GM19467 (cell line): ENCODE data around the gene BHMT.

Source experiments
- ATAC-seq: cut with Tn5 transposase; IDR thresholded peaks from one replicate; pipeline ENCODE4 v1.9.1; 2021; ENCODE audit warnings: mild to moderate bottlenecking, moderate library complexity; ENCODE audit not compliant: unreplicated experiment

Gene BHMT, protein sequence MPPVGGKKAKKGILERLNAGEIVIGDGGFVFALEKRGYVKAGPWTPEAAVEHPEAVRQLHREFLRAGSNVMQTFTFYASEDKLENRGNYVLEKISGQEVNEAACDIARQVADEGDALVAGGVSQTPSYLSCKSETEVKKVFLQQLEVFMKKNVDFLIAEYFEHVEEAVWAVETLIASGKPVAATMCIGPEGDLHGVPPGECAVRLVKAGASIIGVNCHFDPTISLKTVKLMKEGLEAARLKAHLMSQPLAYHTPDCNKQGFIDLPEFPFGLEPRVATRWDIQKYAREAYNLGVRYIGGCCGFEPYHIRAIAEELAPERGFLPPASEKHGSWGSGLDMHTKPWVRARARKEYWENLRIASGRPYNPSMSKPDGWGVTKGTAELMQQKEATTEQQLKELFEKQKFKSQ

DNA sequence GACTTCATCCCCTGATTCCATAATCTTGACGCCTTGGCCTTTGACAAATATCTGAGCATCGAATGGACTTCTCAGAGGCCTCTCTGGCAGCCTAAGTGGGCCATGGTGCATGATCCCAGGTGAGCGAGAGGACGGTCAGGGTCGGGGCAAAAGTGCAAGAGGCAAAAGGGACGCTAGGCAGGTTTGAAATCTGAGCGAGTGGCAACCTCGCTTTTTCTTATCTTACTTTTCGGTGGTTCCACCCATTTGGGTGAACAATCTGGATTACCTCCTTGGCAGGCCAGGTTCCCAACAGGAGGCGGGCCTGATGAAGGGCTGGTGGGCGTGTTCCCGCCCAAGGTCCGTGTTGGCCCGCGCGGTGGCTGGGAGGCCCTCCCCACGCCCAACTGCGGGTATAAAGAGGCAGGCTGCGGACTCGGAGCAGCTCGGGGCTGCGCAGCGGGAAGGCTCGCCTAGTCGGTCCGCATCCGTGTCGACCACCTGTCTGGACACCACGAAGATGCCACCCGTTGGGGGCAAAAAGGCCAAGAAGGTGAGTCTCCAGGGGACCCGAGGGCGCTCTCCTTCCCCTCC, at the start of gene BHMT:
TSS of gene BHMT (plus strand) at position 423 of the 573 bp plus-strand sequence. CDS start at position 500, 77 bp downstream.
- no peak for ATAC-seq

DNA sequence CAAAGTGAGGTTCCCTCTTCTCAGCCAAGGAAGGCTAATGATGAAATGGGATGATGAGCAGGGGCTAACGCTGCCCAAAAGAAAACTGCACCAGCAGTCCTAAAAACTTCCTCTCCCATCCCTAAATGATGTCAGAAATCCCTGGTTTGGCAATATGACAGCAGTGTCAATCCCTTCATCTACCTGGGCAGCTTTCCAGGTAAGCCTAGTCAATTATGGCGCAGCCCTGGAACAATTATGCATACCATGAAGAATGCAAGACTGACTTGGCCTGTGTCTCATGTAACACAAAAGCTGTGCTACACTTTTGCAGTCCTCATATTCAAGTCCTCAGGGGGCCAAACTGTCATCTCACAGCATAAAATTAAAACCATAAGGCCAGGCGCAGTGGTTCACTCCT, 49.2 kb upstream of the BHMT start:
- no peak for ATAC-seq

DNA sequence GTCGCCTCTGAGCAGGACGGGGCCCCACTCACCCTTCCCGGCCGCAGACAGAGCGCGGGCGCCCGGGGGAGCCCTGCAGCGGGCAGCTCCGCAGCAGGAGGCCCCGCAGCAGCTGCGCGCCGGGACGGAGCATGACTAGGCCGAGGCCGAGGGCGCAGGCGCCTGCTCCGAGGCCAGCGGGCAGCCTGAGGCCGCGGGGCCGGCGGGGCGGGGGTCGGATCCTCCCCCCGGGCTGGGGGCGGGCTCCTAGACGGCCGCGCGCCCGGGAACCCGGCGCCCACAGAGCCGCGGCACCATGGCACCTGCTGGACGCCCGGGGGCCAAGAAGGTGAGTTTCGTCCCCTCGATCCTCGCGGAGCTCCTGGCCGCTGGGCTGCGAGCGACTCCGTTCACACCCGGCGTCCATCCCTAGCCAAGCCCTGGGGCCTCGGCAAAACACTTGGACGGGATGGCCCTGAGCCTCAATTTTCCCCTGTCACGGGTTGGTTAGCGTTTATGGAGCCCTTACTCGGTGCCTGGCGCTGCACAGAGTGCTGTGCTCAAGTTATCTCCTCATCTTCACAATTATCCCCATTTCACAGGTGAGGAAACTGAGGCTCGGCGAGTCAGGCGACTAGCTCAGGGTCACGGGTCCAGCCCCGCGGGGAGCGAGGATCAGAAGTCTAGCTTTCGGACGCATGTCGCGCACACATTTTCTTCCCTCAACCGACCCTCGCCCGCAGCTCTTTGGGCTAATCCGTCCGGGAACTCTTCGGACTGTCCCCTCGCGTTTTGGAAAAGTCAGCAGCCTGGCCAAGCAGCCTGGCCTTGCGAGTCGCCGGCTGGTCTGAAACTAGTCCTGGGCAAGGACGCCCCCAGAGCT, 41.9 kb upstream of the BHMT start, which contains the start of the genes BHMT2 and DMGDH:
TSS of gene BHMT2 (plus strand) at position 280 of the 862 bp plus-strand sequence. CDS start at position 296, 16 bp downstream.
TSS of gene DMGDH (minus strand) at position 187 of the 862 bp plus-strand sequence. CDS start at position 133, 54 bp downstream.
- ATAC-seq: no peak

DNA sequence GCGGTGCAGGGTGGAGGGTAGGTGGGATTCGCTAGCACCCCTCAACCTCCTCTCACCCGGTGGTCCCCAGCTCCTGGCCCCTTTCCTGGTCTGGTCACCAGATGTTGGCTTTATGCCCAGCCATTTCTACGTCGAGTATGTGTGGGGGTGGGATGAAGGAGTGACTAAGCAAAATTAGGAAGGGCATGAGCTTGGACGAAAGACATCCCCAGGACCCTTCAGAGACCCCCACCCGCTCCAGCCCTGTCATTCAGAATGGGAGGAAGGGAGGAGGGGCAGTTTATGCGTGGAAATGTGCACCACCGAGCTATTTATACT, 41.3 kb upstream of the BHMT start:
- ATAC-seq: no peak

DNA sequence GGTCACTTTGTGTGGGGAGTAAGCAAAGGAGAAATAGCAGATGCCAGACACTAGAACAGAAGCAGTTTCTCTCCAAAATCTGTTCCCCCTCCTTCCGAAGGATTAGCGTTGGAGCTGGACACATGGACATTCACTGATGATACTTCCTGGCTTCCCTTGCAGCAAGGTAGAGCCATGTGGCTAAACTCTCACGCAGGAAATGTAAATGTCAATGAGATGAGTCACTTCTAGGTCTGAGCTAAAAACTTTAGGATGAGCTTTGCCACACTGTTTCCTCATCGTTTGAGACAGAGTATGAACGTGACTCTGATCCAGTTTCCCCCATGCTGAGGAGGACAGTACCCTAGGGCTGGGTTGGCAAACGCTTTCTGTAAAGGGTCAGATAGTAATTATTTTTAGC, 37.0 kb upstream of the BHMT start:
- ATAC-seq: no peak

DNA sequence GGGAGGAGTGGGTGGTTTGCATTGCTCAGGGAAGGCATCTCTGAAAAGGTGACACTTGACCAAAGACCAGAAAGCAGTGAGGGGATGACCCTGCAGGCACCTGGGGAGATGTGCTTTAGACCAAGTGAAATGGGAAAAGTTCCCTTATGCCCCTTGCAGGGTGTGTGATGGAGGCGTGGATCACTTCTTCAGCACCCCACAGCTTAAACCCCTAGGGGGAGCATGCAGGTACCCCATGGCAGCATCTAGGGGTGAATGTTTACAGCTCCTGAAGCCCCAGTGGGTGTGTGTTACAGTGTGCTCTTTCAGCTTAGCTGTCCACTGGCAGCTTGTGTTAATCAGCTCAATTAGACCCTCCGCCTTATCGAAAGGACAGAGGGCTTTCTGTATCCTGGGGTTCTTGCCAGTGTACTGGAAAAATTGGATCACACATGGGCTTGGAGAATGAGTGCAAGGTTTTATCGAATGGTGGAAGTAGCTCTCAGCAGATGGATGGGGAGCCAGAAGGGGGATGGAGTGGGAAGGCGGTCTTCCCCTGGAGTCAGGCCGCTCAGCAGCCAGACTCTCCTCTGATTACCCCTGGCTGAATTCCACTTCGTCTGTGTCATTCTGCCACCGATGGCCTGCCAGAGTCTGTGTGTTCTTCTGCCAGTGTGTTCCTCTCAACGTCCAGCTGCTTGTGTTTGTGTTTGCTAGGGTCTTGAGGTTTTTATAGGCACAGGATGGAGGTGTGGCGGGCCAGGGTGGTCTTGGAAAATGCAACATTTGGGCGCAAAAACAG, 35.8 kb upstream of the BHMT start:
- no peak for ATAC-seq

DNA sequence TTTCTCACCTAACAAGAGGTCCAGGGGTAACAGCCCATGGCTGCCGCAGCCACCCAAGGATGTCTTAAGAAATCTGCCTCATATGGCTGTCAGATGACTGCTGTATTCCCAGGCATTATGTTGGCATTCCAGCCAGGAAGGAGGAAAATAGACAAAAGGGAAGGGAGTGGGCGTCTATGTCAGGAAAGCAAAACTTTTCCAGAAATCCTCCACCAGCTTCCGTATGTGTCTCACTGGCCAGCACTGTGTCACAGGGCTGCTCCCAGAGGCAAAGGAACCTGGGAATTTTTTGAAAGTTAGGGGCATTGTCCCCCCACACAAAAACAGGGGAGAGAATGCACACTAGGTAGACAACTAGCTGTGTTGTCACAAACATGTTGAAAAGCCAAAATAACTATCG, 34.8 kb upstream of the BHMT start:
- no peak for ATAC-seq

DNA sequence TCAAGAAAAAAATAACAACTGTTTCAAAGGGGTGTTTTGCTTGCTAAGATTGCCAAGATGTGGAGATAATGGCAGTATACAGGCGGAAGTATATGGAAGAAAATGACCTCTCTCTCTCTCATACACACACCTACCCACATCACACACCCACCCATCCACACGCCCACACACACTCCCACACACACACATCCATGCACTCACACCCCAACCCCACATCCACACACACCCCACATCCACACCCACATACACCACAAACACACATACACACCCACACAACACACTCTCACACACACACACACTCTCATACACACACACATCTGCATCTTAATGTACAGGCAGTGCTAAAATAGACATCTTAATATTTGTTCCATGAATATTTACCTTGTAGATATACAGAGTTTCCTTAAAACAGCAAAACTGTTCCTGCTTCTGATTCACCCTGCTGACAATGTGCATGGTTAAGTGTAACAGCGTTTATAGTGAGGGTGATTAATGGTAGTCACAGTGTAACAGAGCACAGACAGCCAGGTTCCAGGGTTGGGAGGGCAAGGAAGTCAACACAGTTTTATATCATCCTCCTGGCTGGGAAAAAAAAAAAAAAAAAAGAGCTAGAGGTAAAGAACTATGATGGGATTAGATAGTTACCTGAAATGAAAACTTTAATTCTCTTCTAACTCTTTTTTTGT, 33.8 kb upstream of the BHMT start:
- ATAC-seq: no peak

DNA sequence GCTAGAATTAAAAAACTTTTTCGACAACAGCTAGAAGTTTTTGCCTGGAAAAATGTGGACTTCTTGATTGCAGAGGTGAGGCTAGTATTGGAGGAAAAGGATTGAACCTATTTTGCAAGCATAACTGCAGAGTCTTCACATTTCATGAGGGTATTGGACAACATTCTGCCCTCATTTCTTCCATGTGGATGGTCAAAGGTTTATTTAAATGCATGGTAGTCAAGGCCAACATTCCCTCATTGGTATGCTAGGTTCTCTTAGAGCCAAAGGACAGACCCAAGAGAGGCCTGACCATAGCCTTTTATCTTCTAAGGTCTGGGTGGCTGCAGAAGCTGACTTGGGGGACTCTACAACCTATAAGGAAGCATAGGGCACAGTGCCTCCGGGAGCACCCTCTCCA, 30.8 kb upstream of the BHMT start:
- no peak for ATAC-seq

DNA sequence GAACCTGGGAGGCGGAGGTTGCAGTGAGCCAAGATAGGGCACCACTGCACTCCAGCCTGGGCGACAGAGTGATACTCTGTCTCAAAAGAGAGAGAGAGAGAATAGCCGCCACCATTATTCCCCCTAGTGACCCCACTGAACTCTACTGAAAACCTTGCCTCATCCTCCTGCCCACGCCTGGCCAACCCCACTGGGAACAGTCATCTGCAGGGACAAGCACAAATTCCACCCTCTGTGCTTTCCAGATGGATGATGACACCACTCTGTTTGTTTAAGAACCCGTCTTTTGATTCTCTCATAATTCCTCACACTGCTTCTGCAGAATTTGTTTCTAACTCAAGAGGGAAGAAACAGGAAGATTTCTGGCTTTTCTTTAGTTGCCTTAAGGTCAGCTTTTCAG, 29.8 kb upstream of the BHMT start:
- no peak for ATAC-seq

DNA sequence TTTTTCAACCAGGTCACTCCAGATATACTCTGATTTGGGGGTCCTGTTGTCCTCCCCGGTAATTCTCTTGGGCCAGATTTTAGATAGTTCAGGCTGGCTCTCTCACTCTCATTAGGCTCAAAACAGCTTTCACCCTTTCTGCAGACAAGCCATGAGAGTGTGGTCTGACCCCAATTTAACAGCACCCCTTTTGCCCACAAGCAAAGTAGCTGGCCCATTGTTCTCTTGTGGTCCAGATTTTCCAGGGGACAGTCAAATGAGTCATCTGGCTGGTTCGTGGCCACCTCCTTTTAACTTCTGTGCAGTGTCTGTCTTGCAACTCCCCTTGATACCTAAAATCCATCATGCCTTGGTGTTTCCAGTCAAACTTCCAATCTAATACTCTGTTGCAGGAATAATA, 25.5 kb upstream of the BHMT start:
- ATAC-seq: no peak

DNA sequence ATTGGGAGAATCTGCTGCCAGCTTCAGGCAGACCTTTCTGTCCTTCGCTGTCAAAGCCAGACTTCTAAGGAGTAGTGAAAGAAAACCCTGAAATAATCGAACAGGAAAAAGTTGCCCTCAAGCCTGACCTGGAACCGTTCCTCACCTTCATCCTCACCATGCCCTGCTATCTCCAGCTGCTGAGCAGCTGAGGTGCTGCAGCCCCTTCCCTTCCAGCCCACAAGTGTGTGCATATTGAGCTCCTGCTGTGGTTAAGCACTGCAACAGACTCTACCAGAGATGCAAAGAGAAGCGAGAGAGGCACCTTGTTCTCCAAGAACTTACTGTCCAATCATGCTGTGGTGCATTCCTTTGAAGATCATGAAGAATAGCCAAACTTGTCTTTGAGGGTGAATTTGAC, 23.1 kb upstream of the BHMT start:
- ATAC-seq: no peak

DNA sequence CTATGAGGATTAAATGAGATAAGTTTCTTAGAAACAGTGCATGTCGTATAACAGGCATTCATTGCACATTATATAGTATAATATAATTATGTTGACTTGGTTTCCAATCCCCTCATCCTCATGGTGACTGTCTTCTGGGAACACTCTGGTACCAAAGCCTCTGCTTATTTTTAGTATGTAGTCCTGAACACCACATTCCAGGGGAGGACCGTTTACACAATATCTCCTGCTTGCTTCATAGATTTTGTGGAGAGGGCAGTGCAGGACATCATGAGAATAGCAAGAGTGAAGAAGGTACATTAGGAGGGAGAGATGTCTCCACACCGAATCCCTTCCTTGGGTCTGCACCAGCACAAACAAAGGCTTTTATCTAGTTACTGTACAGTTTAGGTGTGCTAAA, 20.5 kb upstream of the BHMT start:
- ATAC-seq: no peak

DNA sequence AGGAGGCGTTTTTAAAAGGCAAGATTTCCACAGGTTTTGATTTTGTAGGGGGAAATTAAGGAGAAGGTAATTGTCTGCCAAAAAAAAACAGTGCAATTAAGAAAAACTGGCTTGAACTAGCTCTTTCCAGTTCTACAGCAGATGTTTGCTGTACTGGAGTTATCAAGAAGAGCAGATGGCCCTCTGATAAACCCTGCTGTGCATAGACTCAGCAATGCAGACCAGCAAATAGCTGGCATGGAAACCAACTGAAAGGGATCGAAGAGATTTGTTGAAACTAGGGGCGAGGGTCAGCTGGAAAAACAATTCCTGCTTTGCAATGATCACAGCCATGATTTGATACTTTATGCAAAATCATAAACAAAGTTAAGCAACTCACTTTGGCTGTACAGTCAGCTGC, 17.8 kb upstream of the BHMT start:
- ATAC-seq: no peak

DNA sequence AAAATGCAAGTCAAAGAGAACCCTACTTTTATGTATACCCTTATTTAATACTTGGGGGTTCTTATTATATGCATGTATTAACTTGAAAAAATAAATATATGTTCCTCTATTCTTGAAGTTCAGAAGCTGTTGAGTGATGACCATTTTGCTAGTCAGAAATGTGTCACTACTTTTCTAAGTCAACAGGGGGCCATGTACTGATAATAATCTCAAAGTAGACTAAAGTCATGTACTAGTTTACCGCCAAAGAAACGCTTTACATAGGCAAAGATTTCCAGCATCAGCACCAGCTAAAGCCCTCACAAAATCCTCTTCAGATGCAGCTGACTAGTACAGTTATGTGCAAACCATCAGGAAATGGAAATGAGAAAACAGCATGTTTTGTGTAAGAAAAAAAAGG, 5.7 kb upstream of the BHMT start:
- ATAC-seq: no peak

DNA sequence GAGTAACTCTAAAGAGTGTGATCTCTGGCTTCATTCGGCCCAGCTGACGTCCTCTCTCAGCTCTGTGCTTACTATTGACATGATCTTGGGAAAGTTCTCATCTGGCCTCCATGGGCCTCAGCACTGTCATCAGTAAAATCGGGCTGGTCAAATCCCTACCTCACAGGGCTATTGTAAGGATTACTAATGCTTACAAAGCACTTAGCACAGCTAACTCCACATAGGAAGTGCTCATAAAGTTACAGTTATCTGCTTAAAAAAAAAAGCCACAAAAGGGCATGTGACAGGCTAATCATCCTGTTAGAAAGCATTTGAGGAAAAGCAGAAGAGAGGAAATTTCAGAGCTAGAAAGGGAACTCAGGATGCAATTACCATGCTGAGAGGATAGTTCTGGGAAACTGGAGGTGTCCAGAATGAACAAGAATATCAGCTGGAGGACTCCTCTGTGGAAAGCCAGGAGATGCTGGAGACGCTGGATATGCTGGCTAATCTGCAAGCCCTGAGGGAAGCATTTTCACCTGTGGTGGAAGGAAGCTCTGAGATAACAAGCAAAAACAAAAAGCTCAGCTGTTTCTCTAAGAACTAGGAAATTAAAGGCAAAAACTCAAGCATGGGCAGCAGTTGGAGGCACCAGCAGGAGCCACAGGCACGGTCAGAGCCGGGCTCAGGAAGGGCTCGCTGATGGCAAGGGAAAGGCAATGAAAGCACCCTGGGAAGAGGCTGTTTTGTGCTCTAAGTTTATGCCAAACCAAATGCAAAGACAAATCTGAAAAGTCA, 4.4 kb upstream of the BHMT start:
- ATAC-seq: no peak

DNA sequence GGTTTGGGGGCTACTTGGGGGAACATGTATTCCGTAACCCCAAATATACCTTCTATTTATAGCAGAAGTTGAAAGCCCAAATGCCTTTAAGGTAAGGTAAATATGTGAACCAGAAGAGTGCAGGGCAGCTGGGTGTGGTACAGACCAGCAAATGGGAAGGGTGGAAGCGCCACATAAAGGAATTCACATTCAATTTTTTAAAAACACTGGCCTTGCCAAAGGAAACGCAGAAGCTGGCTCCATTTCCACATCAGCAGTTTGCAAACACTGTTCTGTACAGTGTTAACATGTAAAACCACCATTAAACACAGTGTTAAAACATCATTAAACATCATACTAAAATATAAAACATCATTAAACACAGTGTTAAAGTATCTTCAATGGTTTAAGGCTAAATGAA, 3.5 kb upstream of the BHMT start:
- ATAC-seq: no peak

DNA sequence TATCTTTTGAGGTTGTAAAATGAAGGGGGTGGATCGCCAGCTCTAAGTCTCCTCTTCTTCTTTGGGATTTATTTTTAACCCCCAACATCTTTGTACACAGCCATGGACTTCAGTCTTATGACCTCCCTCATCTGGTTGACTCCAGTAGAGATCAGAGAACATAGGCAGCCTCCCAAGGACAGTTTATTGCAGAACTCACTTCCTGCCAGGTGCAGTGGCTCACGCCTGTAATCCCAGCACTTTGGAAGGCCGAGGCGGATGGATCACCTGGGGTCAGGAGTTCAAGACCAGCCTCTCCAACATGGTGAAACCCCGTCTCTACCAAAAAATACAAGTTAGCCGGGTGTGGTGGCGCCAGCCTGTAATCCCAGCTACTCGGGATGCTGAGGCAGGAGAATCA, 2.8 kb upstream of the BHMT start:
- ATAC-seq: no peak
